Activated CD8-positive, alpha-beta T cell treated with anti-CD3 and anti-CD28 coated beads, Interleukin-2, amount 10 ng/mL, durations not matched to agents 7 days and 5 days (primary cell): ENCODE results near the gene IL17D. TPM values are rescaled to one million over a fixed set of nuclear protein-coding genes. Genes with fewer than 3 reads are reported as not detected.
A peak's percentile ranks its signal among the peaks of the same experiment; 100 is the strongest.

Source experiments
- ATAC-seq: fragments of 150-1000 bp; cut with Tn5 transposase; one replicate; pipeline ENCODE4 v1.10.0; 2021; ENCODE audit warnings: moderate library complexity
- CTCF ChIA-PET: fragments of 350-600 bp; sonication (Branson Sonifier 250); formaldehyde crosslinking; loops from one replicate; lab custom pipeline; 2021; ENCODE audit warnings: antibody characterized with exemption; lab: Charles Lee
- POLR2A ChIA-PET: fragments of 350-600 bp; sonication (Branson Sonifier 250); formaldehyde crosslinking; loops from one replicate; lab custom pipeline; 2021; ENCODE audit warnings: antibody characterized with exemption; lab: Charles Lee
- DNase-seq: peaks from one replicate; pipeline ENCODE4 v3.0.0-alpha.2; 2020
- H3K27ac Mint-ChIP-seq: one replicate; pipeline ENCODE4 v1.8.0; 2021; ENCODE audit warnings: mild to moderate bottlenecking, mixed read lengths
- H3K27me3 Mint-ChIP-seq: one replicate; pipeline ENCODE4 v1.8.0; 2021; ENCODE audit warnings: low read depth, mixed read lengths
- H3K36me3 Mint-ChIP-seq: one replicate; pipeline ENCODE4 v1.8.0; 2021; ENCODE audit warnings: low read depth, mixed read lengths
- H3K4me1 Mint-ChIP-seq: one replicate; pipeline ENCODE4 v1.8.0; 2021; ENCODE audit warnings: low read depth, mixed read lengths
- H3K4me3 Mint-ChIP-seq: one replicate; pipeline ENCODE4 v1.8.0; 2021; ENCODE audit warnings: mild to moderate bottlenecking, mixed read lengths
- H3K9me3 Mint-ChIP-seq: one replicate; pipeline ENCODE4 v1.8.0; 2022; ENCODE audit warnings: mixed read lengths; ENCODE audit not compliant: insufficient read depth
- total RNA-seq, 2 experiments: library from RNA; stranded (reverse); gene quantifications; one replicate each; pipeline ENCODE4 v1.2.3, GENCODE V29; 2021

Gene IL17D
- total RNA-seq, 2 experiments from 2014 or later: 0.13 to 0.18 TPM

- no peak overlapping the region for H3K27ac Mint-ChIP-seq
- H3K27me3 Mint-ChIP-seq: peaks cover 10% of the 10 kb centered on the region
- peaks cover 4% of the 10 kb centered on the region for H3K4me1 Mint-ChIP-seq
- H3K9me3 Mint-ChIP-seq: no peaks in the 10 kb centered on the region
- H3K36me3 Mint-ChIP-seq: no peaks in the 10 kb centered on the region
- no peak overlapping the region for H3K4me3 Mint-ChIP-seq
- ChIA-PET CTCF (interaction anchor here (0.8 to 1.1 kb wide), 4 partner anchors 11 to 213 kb away, joined by 3 to 6 read pairs (median 3); no protein-coding TSS in a partner anchor), POLR2A (no interaction called here)
- DNase-seq (peak; percentile 24), ATAC-seq (no peak)
These were observed 8.0 kb downstream of the IL17D start for GRCh38 chr13:20711301-20712044.

DNA sequence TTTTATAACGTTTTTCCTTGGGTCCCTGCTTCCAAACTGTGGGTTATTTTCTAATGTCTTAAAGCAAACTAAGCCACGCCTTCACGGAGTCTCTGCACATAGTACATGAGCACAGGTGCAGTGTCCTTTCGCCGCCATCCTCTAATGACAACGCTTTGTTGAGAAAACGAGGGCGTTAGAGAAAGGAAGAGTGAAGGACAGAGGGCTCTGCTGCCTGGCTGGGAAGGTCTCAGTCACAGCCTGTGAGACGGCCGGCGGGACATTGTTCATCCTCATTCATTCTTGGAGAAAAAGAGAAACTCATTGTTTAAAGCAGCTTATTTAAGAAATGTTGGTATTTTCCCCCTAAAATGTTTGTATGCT lies 9.5 kb downstream of the IL17D start:
- H3K36me3 Mint-ChIP-seq: no peaks in the 10 kb centered on the region

GRCh38 chr13:20713751-20714150 lies 10.3 kb downstream of the IL17D start:
- H3K27ac Mint-ChIP-seq: no peak overlapping the region
- no peaks in the 10 kb centered on the region for H3K36me3 Mint-ChIP-seq
- no peaks in the 10 kb centered on the region for H3K9me3 Mint-ChIP-seq
- no peak for DNase-seq
- H3K27me3 Mint-ChIP-seq: peaks cover 10% of the 10 kb centered on the region
- no peak overlapping the region for H3K4me3 Mint-ChIP-seq
- POLR2A ChIA-PET: no interaction called here
- H3K4me1 Mint-ChIP-seq: peaks cover 4% of the 10 kb centered on the region
- CTCF ChIA-PET: interaction anchor here (0.8 to 2.7 kb wide), 6 partner anchors 9 to 213 kb away, joined by 3 to 15 read pairs (median 3); no protein-coding TSS in a partner anchor
- ATAC-seq: no peak

More for the DNA sequence above, 9.5 kb downstream of the IL17D start:
- peaks cover 4% of the 10 kb centered on the region for H3K4me1 Mint-ChIP-seq
- ATAC-seq: no peak
- no peak overlapping the region for H3K27ac Mint-ChIP-seq
- POLR2A ChIA-PET: no interaction called here
- DNase-seq: no peak
- no peak overlapping the region for H3K4me3 Mint-ChIP-seq
- H3K9me3 Mint-ChIP-seq: no peaks in the 10 kb centered on the region
- CTCF ChIA-PET: interaction anchor here (0.8 to 2.7 kb wide), 5 partner anchors 10 to 213 kb away, joined by 3 to 15 read pairs (median 3); no protein-coding TSS in a partner anchor
- H3K27me3 Mint-ChIP-seq: peaks cover 10% of the 10 kb centered on the region

DNA sequence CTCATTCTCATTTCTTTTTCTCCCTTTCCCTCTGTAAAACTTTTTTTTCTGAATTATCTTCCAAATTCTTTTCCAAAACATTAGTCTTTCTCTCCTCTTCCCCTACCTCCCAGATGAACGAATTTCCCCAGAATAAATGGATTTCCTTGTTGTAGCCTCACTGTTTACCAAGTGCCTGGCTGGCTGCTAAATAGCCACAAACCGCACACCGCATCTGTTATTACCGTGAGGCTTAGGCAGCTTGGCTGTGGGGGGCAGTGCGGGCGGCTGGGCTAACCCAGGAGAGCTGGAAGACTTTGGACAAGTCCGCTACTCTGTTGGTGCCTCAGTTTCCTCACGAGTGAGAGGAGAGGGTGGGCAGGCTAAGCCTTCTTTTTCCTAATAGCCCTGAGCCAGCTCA lies 10.7 kb downstream of the IL17D start:
- ChIA-PET POLR2A (no interaction called here), CTCF (interaction anchor here (1.2 to 2.7 kb wide), 4 partner anchors 8 to 127 kb away, joined by 3 to 15 read pairs (median 8); no protein-coding TSS in a partner anchor)
- H3K36me3 Mint-ChIP-seq: no peaks in the 10 kb centered on the region
- peaks cover 10% of the 10 kb centered on the region for H3K27me3 Mint-ChIP-seq
- no peak for DNase-seq
- H3K9me3 Mint-ChIP-seq: no peaks in the 10 kb centered on the region
- no peak overlapping the region for H3K27ac Mint-ChIP-seq
- peaks cover 4% of the 10 kb centered on the region for H3K4me1 Mint-ChIP-seq
- ATAC-seq: no peak
- no peak overlapping the region for H3K4me3 Mint-ChIP-seq

- no peak overlapping the region for H3K4me3 Mint-ChIP-seq
- H3K27me3 Mint-ChIP-seq: peaks cover 10% of the 10 kb centered on the region
- no peaks in the 10 kb centered on the region for H3K9me3 Mint-ChIP-seq
- peaks cover 4% of the 10 kb centered on the region for H3K4me1 Mint-ChIP-seq
- H3K36me3 Mint-ChIP-seq: no peaks in the 10 kb centered on the region
- POLR2A ChIA-PET: interaction anchor here (0.7 kb wide), 1 partner anchor 59 kb away, joined by 4 read pairs; the partner anchor contains the start of gene EEF1AKMT1
- CTCF ChIA-PET: interaction anchor here (1.2 to 2.7 kb wide), 5 partner anchors 8 to 222 kb away, joined by 3 to 15 read pairs (median 4); no protein-coding TSS in a partner anchor
- DNase-seq: no peak
- ATAC-seq: no peak
- no peak overlapping the region for H3K27ac Mint-ChIP-seq
These were observed 11.2 kb downstream of the IL17D start for GRCh38 chr13:20714563-20715329.

DNA sequence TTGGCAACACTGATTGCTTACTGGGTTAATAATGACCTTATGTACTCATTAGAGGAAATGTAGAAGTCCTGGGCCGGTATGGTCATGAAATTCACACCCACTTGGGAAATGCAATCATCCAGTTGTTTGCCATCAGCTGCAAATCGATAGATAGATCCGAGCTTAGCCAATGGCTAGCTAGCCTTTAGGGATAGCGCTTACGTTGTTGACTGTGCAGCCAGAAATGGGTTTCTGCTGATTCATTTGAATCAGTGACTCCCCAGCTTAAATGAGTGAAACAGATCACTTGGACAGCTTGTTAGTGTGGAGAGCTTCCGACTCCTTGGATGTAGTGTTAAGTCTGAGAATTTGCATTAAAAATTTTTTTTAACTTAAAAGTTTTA lies 11.8 kb downstream of the IL17D start:
- H3K9me3 Mint-ChIP-seq: no peaks in the 10 kb centered on the region
- H3K27ac Mint-ChIP-seq: no peak overlapping the region
- H3K36me3 Mint-ChIP-seq: no peaks in the 10 kb centered on the region
- ChIA-PET POLR2A (interaction anchor here (0.7 kb wide), 1 partner anchor 58 kb away, joined by 4 read pairs; the partner anchor contains the start of gene EEF1AKMT1), CTCF (interaction anchor here (1.2 to 2.7 kb wide), 5 partner anchors 7 to 223 kb away, joined by 3 to 15 read pairs (median 4); no protein-coding TSS in a partner anchor)
- DNase-seq (no peak), ATAC-seq (no peak)
- H3K4me3 Mint-ChIP-seq: no peak overlapping the region
- H3K4me1 Mint-ChIP-seq: peaks cover 4% of the 10 kb centered on the region
- peaks cover 10% of the 10 kb centered on the region for H3K27me3 Mint-ChIP-seq

- CTCF ChIA-PET: interaction anchor here (1.0 to 1.1 kb wide), 2 partner anchors 112 to 208 kb away, joined by 3 read pairs; no protein-coding TSS in a partner anchor
- Mint-ChIP-seq H3K27me3 (peaks cover 19% of the 10 kb centered on the region), H3K4me1 (peaks cover 5% of the 10 kb centered on the region), H3K36me3 (no peaks in the 10 kb centered on the region), H3K27ac (no peak overlapping the region), H3K4me3 (no peak overlapping the region), H3K9me3 (no peaks in the 10 kb centered on the region)
- no peak for ATAC-seq
- no peak for DNase-seq
- POLR2A ChIA-PET: no interaction called here
These were observed 13.5 kb downstream of the IL17D start for GRCh38 chr13:20716951-20717350.

- H3K9me3 Mint-ChIP-seq: no peaks in the 10 kb centered on the region
- H3K27ac Mint-ChIP-seq: no peak overlapping the region
- POLR2A ChIA-PET: interaction anchor here (0.6 kb wide), 1 partner anchor 82 kb away, joined by 4 read pairs; no protein-coding TSS in a partner anchor
- CTCF ChIA-PET: interaction anchor here (1.0 kb wide), 1 partner anchor 111 kb away, joined by 3 read pairs; no protein-coding TSS in a partner anchor
- no peaks in the 10 kb centered on the region for H3K36me3 Mint-ChIP-seq
- DNase-seq (no peak), ATAC-seq (no peak)
- no peak overlapping the region for H3K4me3 Mint-ChIP-seq
- peaks cover 22% of the 10 kb centered on the region for H3K27me3 Mint-ChIP-seq
- peaks cover 4% of the 10 kb centered on the region for H3K4me1 Mint-ChIP-seq
These were observed 14.4 kb downstream of the IL17D start for GRCh38 chr13:20717581-20718542.

- ChIA-PET POLR2A (no interaction called here), CTCF (no interaction called here)
- Mint-ChIP-seq H3K4me3 (no peak overlapping the region), H3K4me1 (peaks cover 2% of the 10 kb centered on the region), H3K27me3 (peaks cover 19% of the 10 kb centered on the region), H3K36me3 (no peaks in the 10 kb centered on the region), H3K9me3 (no peaks in the 10 kb centered on the region), H3K27ac (no peak overlapping the region)
- ATAC-seq (no peak), DNase-seq (no peak)
These were observed 15.6 kb downstream of the IL17D start for GRCh38 chr13:20718958-20719566.

DNA sequence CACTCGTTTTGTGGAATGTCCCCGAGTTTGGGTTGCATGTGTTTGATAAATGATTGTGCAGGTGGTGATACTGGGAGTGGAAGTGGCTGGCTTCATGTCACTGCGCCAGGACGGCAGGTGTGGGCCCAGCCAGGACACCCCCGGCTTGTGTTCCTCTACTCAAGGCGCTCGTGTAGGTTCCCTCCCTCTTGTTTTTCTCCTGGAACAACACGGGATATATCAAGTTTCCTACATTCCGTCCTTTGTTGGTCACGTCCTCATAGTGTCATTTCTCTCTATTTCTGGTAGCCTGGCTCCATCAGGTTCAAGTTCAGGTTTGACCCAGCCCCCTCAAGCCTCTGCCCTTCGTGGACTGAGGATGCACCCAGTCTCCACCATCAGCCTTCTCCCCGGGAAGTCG lies 16.3 kb downstream of the IL17D start:
- CTCF ChIA-PET: no interaction called here
- H3K27me3 Mint-ChIP-seq: peaks cover 19% of the 10 kb centered on the region
- no peak for DNase-seq
- POLR2A ChIA-PET: no interaction called here
- H3K9me3 Mint-ChIP-seq: no peaks in the 10 kb centered on the region
- no peak for ATAC-seq
- H3K4me1 Mint-ChIP-seq: peaks cover 2% of the 10 kb centered on the region
- no peaks in the 10 kb centered on the region for H3K36me3 Mint-ChIP-seq
- H3K4me3 Mint-ChIP-seq: no peak overlapping the region
- H3K27ac Mint-ChIP-seq: no peak overlapping the region
